Panc1 (cell line): ENCODE data around the gene AP5Z1. TPM values are rescaled to one million over a fixed set of nuclear protein-coding genes. Genes with fewer than 3 reads are reported as not detected.

ENCODE experiments used
- ATAC-seq: fragments of 200-7000 bp; cut with Tn5 transposase; 2 replicates; pipeline ENCODE4 v1.9.1; 2020; ENCODE audit warnings: mild to moderate bottlenecking, moderate library complexity
- BruUV-seq: library from RNA; stranded (reverse); fragments of 400-500 nt; replicated peaks from 2 replicates; lab custom pipeline; 2021; lab: Mats Ljungman, UMichigan
- CTCF ChIA-PET: fragments of 300-600 bp; sonication (Branson Sonifier 250); formaldehyde crosslinking; loops from one replicate; lab custom pipeline; 2022; ENCODE audit warnings: antibody characterized with exemption; lab: Charles Lee
- POLR2A ChIA-PET: fragments of 300-600 bp; sonication (Branson Sonifier 250); formaldehyde crosslinking; loops from one replicate; lab custom pipeline; 2022; ENCODE audit warnings: antibody characterized with exemption; lab: Charles Lee
- DNase-seq: peaks from one replicate; pipeline ENCODE4 v3.0.0-alpha.2; 2010; ENCODE audit warnings: low read depth, low spot score
- H3K27ac ChIP-seq: 2 replicates; pipeline ENCODE4 v1.5.1; 2011; ENCODE audit warnings: mild to moderate bottlenecking, low read length, inconsistent platforms
- H3K27me3 ChIP-seq: fragments of 200-500 bp; sonication (Bioruptor generic); 2 replicates; pipeline ENCODE4 v1.6.0; 2014; ENCODE audit warnings: low read length, inconsistent platforms; ENCODE audit not compliant: control insufficient read depth, insufficient read depth
- H3K36me3 ChIP-seq: fragments of 200-500 bp; sonication (Bioruptor generic); 2 replicates; pipeline ENCODE4 v1.5.1; 2014; ENCODE audit warnings: inconsistent platforms, mild to moderate bottlenecking, low read length, moderate library complexity; ENCODE audit not compliant: control insufficient read depth, insufficient read depth
- H3K4me1 ChIP-seq: 2 replicates; pipeline ENCODE4 v1.5.1; 2011; ENCODE audit warnings: inconsistent platforms, mild to moderate bottlenecking, low read length, moderate library complexity; ENCODE audit not compliant: control insufficient read depth, insufficient read depth
- H3K4me3 ChIP-seq, 2 experiments: 2 replicates each; pipeline ENCODE4 v1.5.1; 2011 to 2012; ENCODE audit warnings: low read depth in 2 of 2, low read length in 2 of 2, mild to moderate bottlenecking in 2 of 2, inconsistent platforms in 1 of 2, moderate library complexity in 1 of 2
- H3K9me3 ChIP-seq: fragments of 200-500 bp; sonication (Bioruptor generic); 2 replicates; pipeline ENCODE4 v1.5.1; 2014; ENCODE audit warnings: low read depth, mild to moderate bottlenecking, inconsistent platforms, low read length, moderate library complexity; ENCODE audit not compliant: control insufficient read depth, insufficient read depth
- POLR2AphosphoS5 ChIP-seq: IDR thresholded peaks from 2 replicates; pipeline ENCODE4 v1.6.1; 2012; ENCODE audit warnings: mild to moderate bottlenecking, low read depth, low read length, moderate library complexity
- SIN3A ChIP-seq: IDR thresholded peaks from 2 replicates; pipeline ENCODE4 v1.6.1; 2012; ENCODE audit warnings: low read depth, mild to moderate bottlenecking, low read length, moderate library complexity, borderline replicate concordance; ENCODE audit not compliant: insufficient read depth
- TCF7L2 ChIP-seq: IDR thresholded peaks from 2 replicates; pipeline ENCODE4 v1.6.1; 2011; ENCODE audit warnings: mild to moderate bottlenecking, low read depth, low read length, inconsistent platforms
- in situ Hi-C: cut with HindIII; loops from 2 replicates; pipeline ENCODE4 v1.10.0; 2016; ENCODE audit warnings: low sequenced_read_pairs, low pct_unique_long_range_greater_than_20kb
- intact Hi-C: fragments of 100-400 bp; cut with micrococcal nuclease; formaldehyde crosslinking; loops from one replicate; pipeline ENCODE4 v1.10.0; 2022; ENCODE audit not compliant: unreplicated experiment
- total RNA-seq: library from RNA; stranded (reverse); gene quantifications from one replicate; pipeline ENCODE4 v1.2.1, GENCODE V29; 2021; ENCODE audit not compliant: unreplicated experiment
- TF ChIP-seq, protein P1 (sequence below): fragments of 450-650 bp; IDR thresholded peaks from 2 replicates; pipeline ENCODE4 v1.5.1; 2017; ENCODE audit warnings: mild to moderate bottlenecking
- TF ChIP-seq, protein P2 (sequence below), 2 experiments: IDR thresholded peaks; 2 replicates each; pipeline ENCODE4 v1.6.1; 2011 to 2012; ENCODE audit warnings: low read depth in 2 of 2, control low read depth in 1 of 2, low read length in 1 of 2, mild to moderate bottlenecking in 1 of 2, moderate library complexity in 1 of 2; ENCODE audit not compliant: insufficient read depth in 1 of 2

Gene AP5Z1
- total RNA-seq, 1 experiment from 2014 or later, result 100.0 TPM

DNA sequence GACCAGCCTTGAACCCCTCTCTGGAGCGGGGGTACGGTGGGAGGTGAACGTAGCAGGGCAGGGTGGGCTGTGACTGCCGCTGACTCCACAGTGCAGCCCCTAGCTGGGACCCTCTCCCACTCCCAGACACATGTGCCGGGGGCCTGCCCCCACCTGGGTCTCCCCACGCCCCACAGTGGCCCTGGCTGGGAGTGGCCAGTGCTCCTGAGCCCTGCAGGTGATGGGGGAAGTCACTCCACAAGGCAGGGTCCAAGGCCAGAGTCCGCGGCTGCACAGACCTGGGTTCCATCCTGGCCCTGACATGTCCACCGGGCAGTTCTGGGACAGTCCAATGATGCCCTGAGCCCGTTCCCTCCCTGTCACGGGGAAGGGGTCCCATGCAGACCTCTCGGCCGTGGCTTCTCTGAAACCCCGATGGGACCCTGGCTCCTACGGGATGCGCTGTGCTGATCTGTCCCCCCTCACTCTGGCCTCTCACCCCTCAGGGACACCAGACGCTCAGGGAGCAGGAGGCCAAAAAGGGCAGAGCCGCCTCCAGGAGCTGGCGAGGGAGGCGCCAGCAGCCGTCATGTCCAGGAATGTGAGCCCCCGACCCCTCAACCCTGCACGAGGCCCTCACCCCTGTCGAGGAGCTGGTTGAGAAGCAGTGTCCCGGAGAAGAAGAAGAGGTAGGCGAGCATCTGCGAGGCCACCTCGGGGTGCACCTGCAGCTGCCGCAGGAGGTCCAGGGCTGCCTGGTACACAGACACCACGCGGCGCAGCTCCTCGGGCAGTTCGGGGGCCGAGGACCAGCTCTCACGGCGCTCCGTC, 40.4 kb downstream of the AP5Z1 start:
- Histone ChIP-seq H3K4me3 (no peak overlapping the region), H3K9me3 (no peaks in the 10 kb centered on the region), H3K4me1 (no peaks in the 10 kb centered on the region), H3K27ac (no peak overlapping the region), H3K27me3 (peaks cover 2% of the 10 kb centered on the region; the same call in 1 of the 2 replicates), H3K36me3 (no peaks in the 10 kb centered on the region)
- no peak for TF ChIP-seq TCF7L2
- TF ChIP-seq POLR2AphosphoS5, result no peak
- TF ChIP-seq, protein P1, sequence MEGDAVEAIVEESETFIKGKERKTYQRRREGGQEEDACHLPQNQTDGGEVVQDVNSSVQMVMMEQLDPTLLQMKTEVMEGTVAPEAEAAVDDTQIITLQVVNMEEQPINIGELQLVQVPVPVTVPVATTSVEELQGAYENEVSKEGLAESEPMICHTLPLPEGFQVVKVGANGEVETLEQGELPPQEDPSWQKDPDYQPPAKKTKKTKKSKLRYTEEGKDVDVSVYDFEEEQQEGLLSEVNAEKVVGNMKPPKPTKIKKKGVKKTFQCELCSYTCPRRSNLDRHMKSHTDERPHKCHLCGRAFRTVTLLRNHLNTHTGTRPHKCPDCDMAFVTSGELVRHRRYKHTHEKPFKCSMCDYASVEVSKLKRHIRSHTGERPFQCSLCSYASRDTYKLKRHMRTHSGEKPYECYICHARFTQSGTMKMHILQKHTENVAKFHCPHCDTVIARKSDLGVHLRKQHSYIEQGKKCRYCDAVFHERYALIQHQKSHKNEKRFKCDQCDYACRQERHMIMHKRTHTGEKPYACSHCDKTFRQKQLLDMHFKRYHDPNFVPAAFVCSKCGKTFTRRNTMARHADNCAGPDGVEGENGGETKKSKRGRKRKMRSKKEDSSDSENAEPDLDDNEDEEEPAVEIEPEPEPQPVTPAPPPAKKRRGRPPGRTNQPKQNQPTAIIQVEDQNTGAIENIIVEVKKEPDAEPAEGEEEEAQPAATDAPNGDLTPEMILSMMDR, result no peak; the same call in 1 of the 2 replicates
- no peak for TF ChIP-seq SIN3A
- TF ChIP-seq, protein P2, sequence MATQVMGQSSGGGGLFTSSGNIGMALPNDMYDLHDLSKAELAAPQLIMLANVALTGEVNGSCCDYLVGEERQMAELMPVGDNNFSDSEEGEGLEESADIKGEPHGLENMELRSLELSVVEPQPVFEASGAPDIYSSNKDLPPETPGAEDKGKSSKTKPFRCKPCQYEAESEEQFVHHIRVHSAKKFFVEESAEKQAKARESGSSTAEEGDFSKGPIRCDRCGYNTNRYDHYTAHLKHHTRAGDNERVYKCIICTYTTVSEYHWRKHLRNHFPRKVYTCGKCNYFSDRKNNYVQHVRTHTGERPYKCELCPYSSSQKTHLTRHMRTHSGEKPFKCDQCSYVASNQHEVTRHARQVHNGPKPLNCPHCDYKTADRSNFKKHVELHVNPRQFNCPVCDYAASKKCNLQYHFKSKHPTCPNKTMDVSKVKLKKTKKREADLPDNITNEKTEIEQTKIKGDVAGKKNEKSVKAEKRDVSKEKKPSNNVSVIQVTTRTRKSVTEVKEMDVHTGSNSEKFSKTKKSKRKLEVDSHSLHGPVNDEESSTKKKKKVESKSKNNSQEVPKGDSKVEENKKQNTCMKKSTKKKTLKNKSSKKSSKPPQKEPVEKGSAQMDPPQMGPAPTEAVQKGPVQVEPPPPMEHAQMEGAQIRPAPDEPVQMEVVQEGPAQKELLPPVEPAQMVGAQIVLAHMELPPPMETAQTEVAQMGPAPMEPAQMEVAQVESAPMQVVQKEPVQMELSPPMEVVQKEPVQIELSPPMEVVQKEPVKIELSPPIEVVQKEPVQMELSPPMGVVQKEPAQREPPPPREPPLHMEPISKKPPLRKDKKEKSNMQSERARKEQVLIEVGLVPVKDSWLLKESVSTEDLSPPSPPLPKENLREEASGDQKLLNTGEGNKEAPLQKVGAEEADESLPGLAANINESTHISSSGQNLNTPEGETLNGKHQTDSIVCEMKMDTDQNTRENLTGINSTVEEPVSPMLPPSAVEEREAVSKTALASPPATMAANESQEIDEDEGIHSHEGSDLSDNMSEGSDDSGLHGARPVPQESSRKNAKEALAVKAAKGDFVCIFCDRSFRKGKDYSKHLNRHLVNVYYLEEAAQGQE (IDR thresholded peaks at IDR 0.05; ENCODE audit: insufficient read depth in 1 of 2, low read depth in 2 of 2, low read length in 1 of 2), result no peak
- POLR2A ChIA-PET, result no interaction called here
- CTCF ChIA-PET, result interaction anchor here (0.6 to 0.7 kb wide), 2 partner anchors 14 to 345 kb away, joined by 3 to 4 read pairs; no protein-coding TSS in a partner anchor
- in situ Hi-C loops, result no loop called here
- BruUV-seq, result no TSS peak
- no peak for DNase-seq
- peak; percentile 58; the same call in 1 of the 2 replicates for ATAC-seq
- intact Hi-C loops, result no loop called here

DNA sequence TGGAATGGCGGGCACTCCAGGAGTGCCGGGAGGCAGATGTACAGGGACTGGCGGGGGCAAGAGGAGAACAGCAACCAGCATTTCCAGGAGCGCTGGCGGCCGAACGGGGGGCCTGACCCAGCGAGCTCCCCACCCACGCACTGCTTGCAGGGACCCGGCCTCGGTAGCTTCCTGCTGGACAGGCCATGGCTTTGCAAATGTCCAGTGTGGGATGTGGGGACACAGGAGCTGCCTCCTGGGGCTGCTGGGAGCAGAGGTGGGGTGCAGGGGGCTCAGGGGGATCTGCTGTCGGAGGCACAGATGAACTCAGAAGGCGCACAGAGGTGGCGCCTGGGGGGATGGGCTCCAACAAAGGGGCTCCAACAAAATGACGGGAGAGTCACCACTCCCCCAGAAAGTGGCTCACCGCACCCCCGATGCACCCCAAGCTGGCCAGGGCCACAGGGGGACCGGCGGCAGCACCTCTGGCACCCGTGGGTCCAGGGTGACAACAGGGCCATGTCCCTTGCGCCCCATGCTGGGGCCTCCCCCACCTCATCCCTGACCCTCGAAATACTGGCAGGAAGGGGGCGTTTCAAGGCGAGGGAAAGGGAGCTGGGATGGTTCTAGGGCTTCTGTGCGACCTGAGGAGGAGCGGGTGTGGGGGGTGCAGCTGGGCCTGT, 41.1 kb downstream of the AP5Z1 start:
- no peaks in the 10 kb centered on the region for H3K4me1 ChIP-seq
- TF ChIP-seq TCF7L2, result no peak
- TF ChIP-seq, protein P1, result no peak
- TF ChIP-seq, protein P2 (IDR thresholded peaks at IDR 0.05; ENCODE audit: insufficient read depth in 1 of 2, low read depth in 2 of 2, low read length in 1 of 2), result no peak
- TF ChIP-seq SIN3A, result no peak
- no peak for TF ChIP-seq POLR2AphosphoS5
- DNase-seq, result no peak
- ChIA-PET CTCF (no interaction called here), POLR2A (interaction anchor here (0.6 kb wide), 1 partner anchor 264 kb away, joined by 3 read pairs; no protein-coding TSS in a partner anchor)
- intact Hi-C loops (no loop called here), in situ Hi-C loops (no loop called here)
- no peak overlapping the region for H3K27ac ChIP-seq
- H3K36me3 ChIP-seq, result no peaks in the 10 kb centered on the region
- no peak overlapping the region for H3K4me3 ChIP-seq
- H3K9me3 ChIP-seq, result no peaks in the 10 kb centered on the region
- no peak for ATAC-seq
- no TSS peak for BruUV-seq
- H3K27me3 ChIP-seq, result peaks cover 2% of the 10 kb centered on the region; the same call in 1 of the 2 replicates
